NCI-H146 (cell line): ENCODE data around the gene RALGPS1.

ENCODE experiments used
- DNase-seq: peaks from one replicate; lab custom pipeline; 2025; lab: John Stamatoyannopoulos, UW

RALGPS1 gene

DNA sequence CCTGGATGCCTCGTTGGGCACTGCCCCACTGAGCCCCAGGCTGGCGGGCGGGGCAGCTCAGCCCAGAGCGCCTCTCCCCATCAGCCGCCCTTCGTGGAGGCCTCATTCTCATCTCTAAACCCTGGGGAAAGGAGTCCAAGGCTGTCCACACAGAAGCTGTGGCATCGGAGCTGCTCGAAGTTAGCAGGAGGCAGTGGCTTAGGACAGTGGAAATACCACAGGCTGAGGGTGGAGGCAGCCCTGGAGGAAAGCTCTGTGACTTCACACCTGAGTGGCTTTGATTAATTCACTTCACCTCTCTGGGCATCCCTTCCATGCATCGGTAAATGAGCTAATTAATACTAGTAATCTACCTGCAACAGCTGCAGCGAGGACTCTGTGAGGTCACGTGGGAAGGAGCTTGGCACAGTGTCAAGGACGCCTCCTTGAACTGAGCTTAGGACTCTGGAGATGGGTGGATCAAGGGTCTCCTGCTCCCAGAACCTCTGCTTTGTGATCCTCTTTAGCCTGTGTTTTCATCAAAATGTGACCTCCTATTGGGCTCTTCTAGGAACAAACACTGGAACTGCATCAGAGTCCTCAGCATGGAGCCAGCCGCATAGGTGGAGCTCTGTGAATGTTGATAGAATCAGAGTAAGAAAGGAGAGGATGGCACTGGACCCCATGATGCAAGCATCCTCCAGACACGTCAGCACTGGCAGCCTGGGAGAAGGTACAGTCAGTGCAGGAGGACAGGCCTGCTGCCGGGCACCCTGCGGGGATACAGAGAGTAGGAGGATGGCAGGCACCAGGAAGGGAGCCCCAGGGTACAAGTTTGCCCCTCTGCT, 208.7 kb downstream of the RALGPS1 start:
- peak; percentile 54 for DNase-seq

DNA sequence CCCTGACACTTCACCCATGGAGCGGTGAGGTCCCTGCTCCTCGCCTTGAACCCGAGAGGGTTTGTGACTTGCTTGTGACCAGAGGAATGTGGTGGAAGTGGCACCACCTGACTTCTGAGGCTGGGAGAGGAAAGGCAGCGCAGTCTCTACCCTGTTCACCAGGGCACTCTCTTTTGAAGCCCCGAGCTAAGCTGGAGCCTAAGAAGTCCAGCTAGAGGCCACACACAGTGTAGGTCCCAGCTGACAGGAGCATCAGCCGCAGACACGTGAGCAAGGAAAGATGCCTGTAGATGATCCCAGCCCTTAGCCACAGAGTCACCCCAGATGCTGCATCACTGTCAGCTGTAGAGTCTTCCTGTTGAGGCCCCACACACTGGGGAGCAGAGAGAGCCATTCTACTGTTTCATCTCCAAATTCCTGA, 209.5 kb downstream of the RALGPS1 start:
- DNase-seq = no peak

- no peak for DNase-seq
Observed at GRCh38 chr9:127124792-127125191, 210.2 kb downstream of the RALGPS1 start.

DNA sequence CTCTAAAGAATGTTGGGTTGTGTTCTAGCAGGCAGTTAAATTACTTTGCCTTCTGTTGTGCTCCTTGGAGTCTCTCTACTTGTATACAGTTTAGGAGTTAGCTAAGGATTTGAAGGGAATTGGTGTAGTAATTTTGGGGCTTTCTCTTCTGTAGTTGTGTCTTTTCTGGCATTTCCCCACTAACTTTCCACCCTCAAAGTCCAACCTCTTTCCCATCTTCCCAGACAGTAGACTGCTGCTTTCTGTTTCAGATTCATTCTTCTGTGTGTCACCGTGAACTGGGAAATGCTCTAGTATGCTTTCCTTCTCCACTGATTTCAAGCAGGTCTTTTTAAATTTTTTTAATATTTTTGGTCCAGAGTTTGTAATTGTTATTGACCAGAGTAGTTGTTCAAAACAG, 212.4 kb downstream of the RALGPS1 start:
- no peak for DNase-seq

DNA sequence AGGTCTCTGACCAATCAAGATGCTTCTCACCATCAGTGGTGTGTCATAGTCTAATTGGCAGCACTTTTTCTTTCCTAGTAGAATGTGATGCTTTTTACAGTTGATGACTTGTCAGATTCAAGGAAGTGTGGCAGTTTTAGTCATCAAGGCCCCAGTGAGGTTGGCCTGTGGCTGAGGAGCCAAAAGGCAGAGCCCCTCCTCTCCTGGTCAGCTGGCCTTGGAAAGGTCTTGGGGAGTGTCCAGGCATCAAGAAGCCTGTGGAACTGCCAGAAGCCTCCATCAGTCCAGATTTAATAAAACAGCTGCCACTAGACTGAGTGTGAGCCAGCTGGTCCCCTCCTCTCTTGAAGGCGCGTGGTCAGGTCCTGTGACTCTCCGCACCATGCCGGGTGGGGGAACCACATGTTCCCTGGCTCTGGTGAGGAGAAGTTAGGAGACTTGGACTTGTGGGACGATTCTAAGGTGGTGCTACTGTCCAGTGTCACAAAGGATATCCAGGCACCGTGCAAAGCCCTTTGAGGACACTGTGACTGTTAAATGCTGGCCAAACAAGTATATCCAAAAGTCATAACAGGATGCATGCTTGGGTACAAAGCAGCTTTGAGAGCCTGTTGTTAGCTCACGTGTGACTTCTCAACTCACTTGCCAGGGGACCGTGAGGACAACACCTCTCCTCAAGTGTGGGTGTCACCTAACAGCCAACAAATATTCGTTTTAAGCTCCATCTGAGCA, 213.9 kb downstream of the RALGPS1 start:
- DNase-seq = no peak

DNA sequence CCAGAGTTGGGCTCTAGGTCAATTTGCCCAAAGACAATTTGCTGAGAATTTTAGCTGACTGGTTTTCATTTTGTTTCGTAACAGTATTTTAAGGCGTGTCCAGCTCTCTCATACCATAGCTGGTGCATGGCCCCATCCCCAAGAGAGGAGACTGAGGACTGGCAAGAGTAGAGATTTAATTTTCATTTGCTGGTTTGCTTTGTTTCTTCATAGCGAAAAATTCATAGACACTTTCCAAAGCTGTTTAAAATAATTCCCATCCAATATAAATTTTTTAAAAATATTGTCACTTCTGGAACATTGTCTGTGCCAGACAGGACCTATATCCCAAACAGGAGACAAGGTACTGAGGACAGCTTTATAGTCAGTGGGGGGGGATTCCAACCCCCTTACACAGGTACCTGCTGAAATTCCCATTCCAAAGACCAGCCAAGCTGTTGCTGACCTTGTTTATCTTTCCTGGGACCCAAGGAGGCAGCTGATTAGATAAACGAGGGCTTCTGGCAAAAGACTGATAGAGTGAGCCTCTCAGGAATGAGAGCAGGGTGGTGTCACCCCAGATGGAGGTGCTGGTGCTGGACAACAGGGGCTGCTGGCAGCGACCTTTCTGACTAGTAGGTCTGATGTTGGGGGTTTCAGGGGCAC, 214.6 kb downstream of the RALGPS1 start:
- no peak for DNase-seq

DNA sequence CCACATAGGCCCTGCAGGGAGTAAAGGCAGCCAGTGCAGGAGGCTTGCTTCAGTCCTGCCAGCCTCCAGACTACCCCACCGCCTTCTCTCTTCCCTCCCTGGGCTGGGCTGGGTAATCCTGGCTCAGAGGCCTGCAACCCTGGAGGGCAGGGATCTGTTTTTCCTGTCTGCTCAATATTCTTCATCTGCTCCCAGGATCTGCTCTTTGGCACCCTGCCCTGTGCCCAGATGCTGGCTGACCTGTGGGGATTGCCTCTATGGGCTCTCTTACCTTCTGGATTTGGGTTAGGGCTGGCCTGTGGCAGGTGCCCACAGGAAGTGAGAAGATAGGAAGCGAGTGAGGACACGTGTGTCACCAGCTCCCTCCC, 215.1 kb downstream of the RALGPS1 start:
- DNase-seq = no peak

DNA sequence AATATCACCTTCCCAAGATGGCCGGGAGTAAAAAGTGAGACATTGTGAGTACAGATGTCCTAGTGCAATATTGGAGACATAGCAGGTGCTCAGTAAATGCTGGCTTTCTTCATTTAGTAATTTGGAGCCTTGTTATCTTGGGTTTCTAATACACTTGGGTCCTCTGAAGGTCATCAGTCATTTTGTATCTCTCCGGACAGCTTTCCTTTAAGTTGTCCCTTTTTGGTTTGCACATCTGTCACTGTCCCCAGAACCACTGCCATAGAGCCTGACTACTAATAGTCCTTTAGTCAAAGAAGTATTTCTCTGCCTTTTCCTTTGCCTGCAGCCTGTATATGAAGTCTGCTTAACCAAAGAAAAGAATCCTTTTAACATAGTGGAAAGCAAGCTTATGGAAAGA, 215.7 kb downstream of the RALGPS1 start:
- no peak for DNase-seq

DNA sequence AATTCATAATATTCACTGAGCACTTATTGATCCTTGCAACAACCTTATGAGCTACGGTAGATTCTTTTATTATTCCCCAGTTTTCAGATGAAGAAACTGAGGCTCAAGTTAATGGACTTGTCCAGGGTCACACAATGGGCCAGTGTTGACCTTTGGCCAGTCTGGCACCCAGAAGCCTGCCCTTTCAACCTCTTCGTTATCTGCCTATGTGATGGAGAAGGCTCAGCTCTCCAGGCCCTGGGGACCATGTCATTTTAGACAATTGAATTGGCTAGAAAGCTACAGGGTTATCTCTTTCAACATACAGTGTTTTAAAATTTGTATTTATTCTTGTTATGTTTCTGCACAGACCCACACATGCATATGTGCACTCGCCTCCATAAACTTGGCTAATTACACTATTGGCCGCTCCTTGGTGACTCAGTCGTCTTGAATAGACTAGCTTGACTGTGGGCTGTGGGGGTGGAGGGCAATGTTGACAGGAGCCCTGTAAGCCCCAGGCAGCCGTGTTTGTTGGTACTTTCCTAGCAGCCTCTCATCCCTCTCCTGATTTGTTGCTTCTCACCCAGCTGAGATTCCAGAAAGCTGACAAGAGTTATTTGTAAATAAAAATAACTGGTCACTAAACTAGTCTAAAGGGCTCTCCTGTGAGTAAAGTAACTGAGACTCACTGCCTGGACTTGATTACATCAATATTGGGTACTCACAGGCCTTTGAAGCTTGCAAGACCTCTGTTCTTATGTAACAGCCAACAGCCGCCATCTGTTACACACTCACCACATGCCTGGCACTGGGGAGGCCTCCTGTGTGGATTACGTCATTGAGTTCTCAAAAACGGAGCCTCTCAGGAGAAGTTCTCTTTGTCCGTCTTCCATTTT, 216.3 kb downstream of the RALGPS1 start:
- no peak for DNase-seq

DNA sequence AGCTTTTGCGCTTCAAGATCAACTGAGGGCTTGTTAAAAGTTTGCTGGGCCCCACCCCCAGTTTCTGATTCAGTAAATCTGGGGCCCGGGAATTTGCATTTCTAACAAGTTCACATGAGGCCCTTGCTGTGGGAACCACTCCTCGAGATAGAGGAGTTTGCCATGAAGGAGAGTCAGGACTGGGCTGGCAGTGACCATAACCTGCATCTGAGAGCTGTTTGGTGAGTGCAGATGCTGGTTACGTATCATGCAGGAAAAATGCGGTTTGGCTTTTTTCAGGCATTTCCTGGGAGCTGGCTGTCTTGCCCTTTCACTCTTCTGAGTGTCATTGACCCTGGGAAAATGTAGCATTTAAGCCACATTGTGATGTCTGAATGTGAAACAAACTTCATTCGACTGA, 217.3 kb downstream of the RALGPS1 start:
- DNase-seq = no peak

- DNase-seq = no peak
Observed at GRCh38 chr9:127132375-127132774, 217.8 kb downstream of the RALGPS1 start.

DNA sequence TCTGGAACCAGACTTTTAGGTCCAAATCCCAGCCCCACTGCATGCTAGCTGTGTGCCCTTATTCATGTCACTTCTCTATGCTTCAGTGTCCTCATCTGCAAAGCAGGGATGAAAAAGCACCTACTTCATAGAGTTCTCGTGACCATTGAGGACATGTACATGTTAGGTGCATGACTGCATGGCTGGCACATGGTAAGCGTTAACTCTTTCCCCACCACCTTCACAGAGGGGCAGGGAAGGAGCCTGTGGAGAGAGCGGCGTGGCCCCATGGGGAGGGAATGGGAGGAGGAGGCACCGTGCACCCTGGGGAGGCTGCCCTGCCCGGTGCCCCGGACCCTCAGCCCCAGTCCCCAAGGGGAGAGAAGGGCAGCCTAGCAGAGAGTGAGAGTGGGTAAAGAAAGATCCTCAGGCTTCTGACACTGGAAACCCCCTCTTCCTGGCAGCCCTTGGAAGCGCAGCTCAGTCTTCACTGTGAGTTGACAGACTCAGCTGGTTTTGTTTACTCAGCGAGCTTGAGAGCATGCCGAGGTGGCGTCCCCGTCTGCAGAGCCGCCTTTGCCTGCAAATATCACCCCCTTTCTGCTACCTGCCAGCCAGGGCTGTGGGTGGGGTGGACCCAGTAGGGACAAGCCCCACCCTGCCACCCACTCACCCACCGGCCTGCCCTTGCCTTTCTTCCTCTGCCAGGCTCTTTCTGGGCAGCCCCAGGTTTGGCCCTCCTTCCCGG, 218.5 kb downstream of the RALGPS1 start:
- peak; percentile 20 for DNase-seq

DNA sequence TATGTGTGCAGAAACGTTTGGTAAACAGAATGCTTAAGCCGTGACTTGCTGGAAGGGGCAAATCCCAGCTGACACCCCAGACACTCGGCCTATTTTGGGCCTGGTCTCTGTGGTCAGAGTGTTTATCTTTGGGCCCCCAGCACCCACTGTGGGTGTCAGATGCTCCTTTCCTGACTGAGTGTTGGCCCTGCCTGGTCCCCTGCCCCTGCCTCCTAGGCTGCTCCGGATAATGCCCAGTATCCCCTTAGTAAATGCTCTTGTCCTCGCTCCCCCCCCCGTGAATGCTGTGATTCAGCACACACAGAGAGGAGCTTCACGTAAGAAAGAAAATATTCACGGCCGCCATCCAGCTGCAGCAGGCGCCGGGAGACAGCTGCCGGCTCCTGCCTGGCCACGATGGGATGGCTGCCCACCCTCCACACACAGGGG, 219.2 kb downstream of the RALGPS1 start:
- no peak for DNase-seq

GRCh38 chr9:127135056-127135745, 220.6 kb downstream of the RALGPS1 start:
- DNase-seq = no peak

DNA sequence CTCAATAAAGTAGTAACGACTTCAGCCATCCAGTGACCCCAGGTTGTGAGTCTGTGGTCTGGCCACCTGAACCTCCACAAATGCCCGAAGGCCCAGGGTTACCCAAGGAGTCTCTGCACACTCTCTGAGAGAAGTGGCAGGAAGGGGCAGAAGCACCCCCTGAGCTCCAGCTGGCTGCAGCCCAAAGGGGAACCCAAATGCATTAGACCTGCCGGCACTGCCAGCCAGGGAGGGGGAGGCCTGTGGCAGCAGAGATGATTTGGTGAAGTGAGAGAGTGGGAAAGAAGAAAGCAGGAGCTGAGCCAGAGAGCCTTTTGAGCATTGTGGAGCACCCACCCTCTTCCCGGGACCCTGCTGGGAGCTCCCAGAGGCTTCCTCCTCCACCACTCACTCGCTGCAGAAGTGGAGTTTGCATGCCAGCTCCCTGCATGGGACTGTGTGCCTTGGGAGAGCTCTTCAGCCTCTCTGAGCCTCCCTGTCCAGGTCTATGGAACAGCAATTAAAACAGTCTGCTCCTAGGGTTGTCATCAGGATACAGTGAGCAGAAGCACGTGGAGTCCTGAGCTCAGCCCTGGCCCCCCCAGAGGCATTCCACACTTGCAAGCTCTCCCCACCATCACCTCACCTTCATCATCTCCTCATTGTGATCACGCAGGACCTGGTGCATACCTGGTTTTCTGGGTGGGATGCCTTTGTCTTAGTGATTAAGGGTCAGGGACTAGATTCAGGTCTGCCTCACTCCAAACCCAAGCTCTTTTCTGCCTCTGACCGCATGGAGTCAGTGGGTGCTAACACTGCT, 221.7 kb downstream of the RALGPS1 start:
- no peak for DNase-seq

DNA sequence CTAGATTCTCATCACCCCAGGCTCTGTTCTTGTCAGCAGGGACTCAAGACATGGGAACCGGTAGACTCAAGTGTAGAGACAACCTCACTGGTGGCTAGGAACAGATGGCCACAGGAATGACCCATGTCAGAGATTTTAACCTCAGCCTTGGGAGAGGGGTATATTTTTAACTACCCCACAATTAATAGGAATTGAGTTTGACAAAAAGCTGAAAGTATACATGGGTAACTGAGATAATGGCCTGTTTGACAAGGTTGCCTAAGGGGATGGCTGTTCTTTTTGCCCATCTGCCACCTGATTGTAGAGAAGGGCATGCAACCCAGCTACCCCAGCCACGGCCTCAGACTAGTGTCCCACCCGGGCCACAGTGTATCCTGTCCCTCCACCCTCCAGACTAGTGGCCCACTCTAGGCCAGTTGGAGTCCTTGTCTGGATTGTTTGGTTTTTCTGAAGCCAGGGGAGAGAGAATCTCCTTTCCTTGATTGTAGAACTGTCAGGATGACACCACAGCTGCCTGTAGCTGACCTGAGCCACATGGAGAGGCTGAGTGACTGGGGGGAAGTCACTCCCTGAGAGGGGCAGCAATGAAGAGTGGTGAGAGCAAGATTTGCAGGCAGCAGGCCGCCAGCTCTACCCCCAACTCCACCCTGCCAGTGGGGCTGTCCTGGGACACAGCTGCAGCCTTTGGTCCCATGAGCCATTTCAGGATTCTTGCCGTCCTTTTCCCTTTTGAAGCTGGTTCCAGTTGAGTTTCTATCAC, 222.5 kb downstream of the RALGPS1 start:
- no peak for DNase-seq

- no peak for DNase-seq
Observed at GRCh38 chr9:127137640-127138360, 223.2 kb downstream of the RALGPS1 start.

GRCh38 chr9:127138444-127138843, 223.9 kb downstream of the RALGPS1 start:
- no peak for DNase-seq
